Testis (tissue), 2 donors: Measurements from ENCODE around the gene PCDHB7.
"Not testable (repeated sequence)": the region's sequence is repeated elsewhere in the genome, so short reads cannot be mapped to it uniquely, and the experiment has no call there.

ENCODE experiments used
- CTCF ChIP-seq, 3 experiments: fragments of 450-650 bp in 2 of 3; fragments of 200-600 bp in 1 of 3; sonication (generic) in 1 of 3; IDR thresholded peaks; one replicate each; pipeline ENCODE4 v1.5.1; 2016 to 2019; ENCODE audit warnings: antibody characterized with exemption in 3 of 3, mild to moderate bottlenecking in 2 of 3, moderate library complexity in 1 of 3
- POLR2A ChIP-seq: fragments of 450-650 bp; IDR thresholded peaks from one replicate; pipeline ENCODE4 v1.6.1; 2017; ENCODE audit warnings: antibody characterized with exemption, mild to moderate bottlenecking, moderate library complexity

- TF ChIP-seq POLR2A; CTCF (IDR thresholded peaks at IDR 0.05): not testable (repeated sequence)
Observed at GRCh38 chr5:141184117-141184855, 11.8 kb downstream of the PCDHB7 start.
